ENCODE measurements around the gene NEURL1B.

GRCh38 chr5:172647352-172648012 lies 6.4 kb downstream of the NEURL1B start:
- TF ChIP-seq CTCF (IDR thresholded peaks at IDR 0.05) = no peak
- no peak for TF ChIP-seq EZH2 (IDR thresholded peaks at IDR 0.05; ENCODE audit: borderline replicate concordance, insufficient read depth, low read depth, low read length, poor library complexity, severe bottlenecking)

All from B cell (primary cell).